Brain microvascular endothelial cell (primary cell): ENCODE measurements around the gene OR10A6.
A peak's percentile ranks its signal among the peaks of the same experiment; 100 is the strongest.

Source experiments
- DNase-seq: peaks from one replicate; pipeline ENCODE4 v3.0.0-alpha.2; 2020
- H3K27ac ChIP-seq: fragments of 250-450 bp; sonication (Bioruptor Pico); 2 replicates; pipeline ENCODE4 v1.5.1; 2020; ENCODE audit warnings: mild to moderate bottlenecking, moderate library complexity
- H3K27me3 ChIP-seq: fragments of 250-450 bp; sonication (Bioruptor Pico); replicated peaks from 2 replicates; pipeline ENCODE4 v1.5.1; 2020; ENCODE audit warnings: mild to moderate bottlenecking
- H3K36me3 ChIP-seq: fragments of 250-450 bp; sonication (Bioruptor Pico); replicated peaks from 2 replicates; pipeline ENCODE4 v1.5.1; 2020; ENCODE audit warnings: mild to moderate bottlenecking
- H3K4me3 ChIP-seq: 2 replicates; pipeline ENCODE4 v1.5.1; 2011; ENCODE audit warnings: low read depth, mild to moderate bottlenecking, control low read depth, low read length, moderate library complexity
- CTCF ChIP-seq: IDR thresholded peaks from 2 replicates; pipeline ENCODE4 v1.5.1; 2011; ENCODE audit warnings: low read depth, mild to moderate bottlenecking, moderate library complexity, low read length, control low read depth, inconsistent platforms; ENCODE audit errors: missing control alignments
- in situ Hi-C: cut with HindIII; loops from 2 replicates; pipeline ENCODE4 v1.10.0; 2017; ENCODE audit warnings: low sequenced_read_pairs, low pct_ligation_motif_present

The OR10A6 gene

GRCh38 chr11:7931168-7931567 lies at the start of gene OR10A6:
TSS of gene OR10A6 (minus strand) at chr11:7931268. CDS start at chr11:7928662, 2,606 bp downstream.
- Histone ChIP-seq H3K4me3 (no peak within 1 kb of the TSS), H3K36me3 (no peaks in the 10 kb centered on the region), H3K27me3 (no peaks in the 10 kb centered on the region), H3K27ac (no peak within 1 kb of the TSS)
- no peak for DNase-seq
- in situ Hi-C loops, result no loop called here
- no peak for TF ChIP-seq CTCF

GRCh38 chr11:7977232-7977917 lies 46.3 kb upstream of the OR10A6 start:
- H3K36me3 ChIP-seq, result no peaks in the 10 kb centered on the region
- H3K27me3 ChIP-seq, result no peaks in the 10 kb centered on the region
- peak overlapping the region; percentile 38 for H3K27ac ChIP-seq
- DNase-seq, result peak; percentile 74
- no peak for TF ChIP-seq CTCF
- no peak overlapping the region for H3K4me3 ChIP-seq
- in situ Hi-C loops, result no loop called here

- no peak for TF ChIP-seq CTCF
- no peak for DNase-seq
- no peak overlapping the region for H3K27ac ChIP-seq
- in situ Hi-C loops, result no loop called here
- H3K27me3 ChIP-seq, result no peaks in the 10 kb centered on the region
- no peak overlapping the region for H3K4me3 ChIP-seq
- H3K36me3 ChIP-seq, result no peaks in the 10 kb centered on the region
These were observed 43.6 kb upstream of the OR10A6 start for GRCh38 chr11:7974668-7975067.

GRCh38 chr11:7973011-7973410 lies 41.9 kb upstream of the OR10A6 start:
- in situ Hi-C loops, result no loop called here
- no peak for DNase-seq
- no peaks in the 10 kb centered on the region for H3K27me3 ChIP-seq
- no peak overlapping the region for H3K4me3 ChIP-seq
- TF ChIP-seq CTCF, result no peak
- no peaks in the 10 kb centered on the region for H3K36me3 ChIP-seq
- H3K27ac ChIP-seq, result no peak overlapping the region

- Histone ChIP-seq H3K4me3 (no peak overlapping the region), H3K36me3 (no peaks in the 10 kb centered on the region), H3K27ac (no peak overlapping the region), H3K27me3 (no peaks in the 10 kb centered on the region)
- in situ Hi-C loops, result no loop called here
- no peak for TF ChIP-seq CTCF
- DNase-seq, result no peak
These were observed 40.8 kb upstream of the OR10A6 start for GRCh38 chr11:7971846-7972245.
